ENCODE measurements around the gene MAP4K1. TPM values are rescaled to one million over a fixed set of nuclear protein-coding genes. Genes with fewer than 3 reads are reported as not detected.
"Not testable (repeated sequence)": the region's sequence is repeated elsewhere in the genome, so short reads cannot be mapped to it uniquely, and the experiment has no call there.

The MAP4K1 gene
- total RNA-seq, 1 experiment from 2014 or later, result not detected

GRCh38 chr19:38588041-38588440, 29.7 kb downstream of the MAP4K1 start:
- H3K9me3 ChIP-seq (replicated peaks), result no peaks in the 10 kb centered on the region
- no peaks in the 10 kb centered on the region for H3K36me3 ChIP-seq
- no peaks in the 10 kb centered on the region for H3K4me1 ChIP-seq (replicated peaks)
- 0 out of 2 replicates have a peak, but pooled peaks cover 4% of the 10 kb centered on the region for H3K27me3 ChIP-seq (replicated peaks)
- H3K27ac ChIP-seq, result no peak overlapping the region
- no peak overlapping the region for H3K4me3 ChIP-seq
- no peak for DNase-seq (ENCODE audit: low read depth in 1 of 2, low spot score in 2 of 2)

GRCh38 chr19:38587562-38587961, 30.2 kb downstream of the MAP4K1 start:
- H3K27me3 ChIP-seq (replicated peaks), result 0 out of 2 replicates have a peak, but pooled peaks cover 4% of the 10 kb centered on the region
- H3K36me3 ChIP-seq, result no peaks in the 10 kb centered on the region
- no peaks in the 10 kb centered on the region for H3K9me3 ChIP-seq (replicated peaks)
- no peak overlapping the region for H3K27ac ChIP-seq
- no peak for DNase-seq (ENCODE audit: low read depth in 1 of 2, low spot score in 2 of 2)
- no peak overlapping the region for H3K4me3 ChIP-seq
- no peaks in the 10 kb centered on the region for H3K4me1 ChIP-seq (replicated peaks)

- Histone ChIP-seq H3K9me3 (replicated peaks) (no peaks in the 10 kb centered on the region), H3K27me3 (replicated peaks) (no peaks in the 10 kb centered on the region; the same call in 1 of the 2 replicates), H3K4me1 (replicated peaks) (no peaks in the 10 kb centered on the region), H3K4me3 (no peak overlapping the region), H3K36me3 (no peaks in the 10 kb centered on the region), H3K27ac (no peak overlapping the region)
- no peak for DNase-seq (ENCODE audit: low read depth in 1 of 2, low spot score in 2 of 2)
Observed at GRCh38 chr19:38583985-38584305, 33.8 kb downstream of the MAP4K1 start.

- Histone ChIP-seq H3K36me3 (no peaks in the 10 kb centered on the region), H3K27me3 (replicated peaks) (peaks cover 5% of the 10 kb centered on the region), H3K4me1 (replicated peaks) (no peaks in the 10 kb centered on the region), H3K4me3 (no peak overlapping the region), H3K27ac (no peak overlapping the region), H3K9me3 (replicated peaks) (no peaks in the 10 kb centered on the region)
- no peak for DNase-seq (ENCODE audit: low read depth in 1 of 2, low spot score in 2 of 2)
Observed at GRCh38 chr19:38583219-38583984, 34.4 kb downstream of the MAP4K1 start.

GRCh38 chr19:38580080-38580479, 37.7 kb downstream of the MAP4K1 start:
- H3K27me3 ChIP-seq (replicated peaks), result peaks cover 10% of the 10 kb centered on the region
- H3K9me3 ChIP-seq (replicated peaks), result no peaks in the 10 kb centered on the region
- no peak overlapping the region for H3K4me3 ChIP-seq
- no peak overlapping the region for H3K27ac ChIP-seq
- H3K36me3 ChIP-seq, result no peaks in the 10 kb centered on the region
- no peaks in the 10 kb centered on the region for H3K4me1 ChIP-seq (replicated peaks)
- no peak for DNase-seq (ENCODE audit: low read depth in 1 of 2, low spot score in 2 of 2)

- not testable (repeated sequence) for H3K4me3 ChIP-seq; DNase-seq (ENCODE audit: low read depth in 1 of 2, low spot score in 2 of 2); H3K4me1 ChIP-seq (replicated peaks); H3K27me3 ChIP-seq (replicated peaks); H3K9me3 ChIP-seq (replicated peaks); H3K36me3 ChIP-seq; H3K27ac ChIP-seq
Observed at GRCh38 chr19:38579304-38579703, 38.4 kb downstream of the MAP4K1 start.

GRCh38 chr19:38577826-38578225, 39.9 kb downstream of the MAP4K1 start:
- Histone ChIP-seq H3K4me3 (no peak overlapping the region), H3K4me1 (replicated peaks) (no peaks in the 10 kb centered on the region), H3K36me3 (no peaks in the 10 kb centered on the region), H3K9me3 (replicated peaks) (no peaks in the 10 kb centered on the region), H3K27ac (no peak overlapping the region), H3K27me3 (replicated peaks) (peaks cover 10% of the 10 kb centered on the region)
- DNase-seq (ENCODE audit: low read depth in 1 of 2, low spot score in 2 of 2), result no peak

- no peaks in the 10 kb centered on the region for H3K9me3 ChIP-seq (replicated peaks)
- no peak overlapping the region for H3K4me3 ChIP-seq
- H3K36me3 ChIP-seq, result no peaks in the 10 kb centered on the region
- no peaks in the 10 kb centered on the region for H3K4me1 ChIP-seq (replicated peaks)
- H3K27me3 ChIP-seq (replicated peaks), result 0 out of 2 replicates have a peak, but pooled peaks cover 8% of the 10 kb centered on the region
- no peak for DNase-seq (ENCODE audit: low read depth in 1 of 2, low spot score in 2 of 2)
- no peak overlapping the region for H3K27ac ChIP-seq
Observed at GRCh38 chr19:38571682-38572081, 46.1 kb downstream of the MAP4K1 start.

- Histone ChIP-seq H3K27me3 (replicated peaks) (peaks cover 22% of the 10 kb centered on the region), H3K27ac (no peak overlapping the region), H3K4me1 (replicated peaks) (no peaks in the 10 kb centered on the region), H3K36me3 (no peaks in the 10 kb centered on the region), H3K4me3 (no peak overlapping the region), H3K9me3 (replicated peaks) (no peaks in the 10 kb centered on the region)
- DNase-seq (ENCODE audit: low read depth in 1 of 2, low spot score in 2 of 2), result no peak
Observed at GRCh38 chr19:38569368-38569983, 48.3 kb downstream of the MAP4K1 start.

- no peak for DNase-seq (ENCODE audit: low read depth in 1 of 2, low spot score in 2 of 2)
Observed at GRCh38 chr19:38565691-38566105, 52.1 kb downstream of the MAP4K1 start.

GRCh38 chr19:38564981-38565690, 52.6 kb downstream of the MAP4K1 start:
- Histone ChIP-seq H3K4me1 (replicated peaks) (no peaks in the 10 kb centered on the region), H3K36me3 (no peaks in the 10 kb centered on the region), H3K27me3 (replicated peaks) (peaks cover 31% of the 10 kb centered on the region), H3K4me3 (no peak overlapping the region), H3K27ac (no peak overlapping the region), H3K9me3 (replicated peaks) (no peaks in the 10 kb centered on the region)
- DNase-seq (ENCODE audit: low read depth in 1 of 2, low spot score in 2 of 2), result no peak

More at GRCh38 chr19:38565691-38566105, 52.1 kb downstream of the MAP4K1 start:
- Histone ChIP-seq H3K27ac (no peak overlapping the region), H3K9me3 (replicated peaks) (no peaks in the 10 kb centered on the region), H3K4me1 (replicated peaks) (no peaks in the 10 kb centered on the region), H3K27me3 (replicated peaks) (peaks cover 31% of the 10 kb centered on the region), H3K36me3 (no peaks in the 10 kb centered on the region), H3K4me3 (no peak overlapping the region)

GRCh38 chr19:38563475-38563874, 54.3 kb downstream of the MAP4K1 start:
- Histone ChIP-seq H3K27ac (no peak overlapping the region), H3K36me3 (no peaks in the 10 kb centered on the region), H3K27me3 (replicated peaks) (peaks cover 26% of the 10 kb centered on the region), H3K9me3 (replicated peaks) (no peaks in the 10 kb centered on the region), H3K4me3 (no peak overlapping the region), H3K4me1 (replicated peaks) (no peaks in the 10 kb centered on the region)
- no peak for DNase-seq (ENCODE audit: low read depth in 1 of 2, low spot score in 2 of 2)

GRCh38 chr19:38562096-38562495, 55.7 kb downstream of the MAP4K1 start:
- Histone ChIP-seq H3K27me3 (replicated peaks) (peaks cover 26% of the 10 kb centered on the region), H3K9me3 (replicated peaks) (no peaks in the 10 kb centered on the region), H3K4me1 (replicated peaks) (no peaks in the 10 kb centered on the region)

GRCh38 chr19:38561658-38562057, 56.1 kb downstream of the MAP4K1 start:
- Histone ChIP-seq H3K36me3 (no peaks in the 10 kb centered on the region), H3K27me3 (replicated peaks) (peaks cover 24% of the 10 kb centered on the region), H3K9me3 (replicated peaks) (no peaks in the 10 kb centered on the region), H3K4me1 (replicated peaks) (no peaks in the 10 kb centered on the region), H3K4me3 (no peak overlapping the region), H3K27ac (no peak overlapping the region)
- no peak for DNase-seq (ENCODE audit: low read depth in 1 of 2, low spot score in 2 of 2)

More at GRCh38 chr19:38562096-38562495, 55.7 kb downstream of the MAP4K1 start:
- H3K27ac ChIP-seq, result no peak overlapping the region
- H3K36me3 ChIP-seq, result no peaks in the 10 kb centered on the region
- no peak for DNase-seq (ENCODE audit: low read depth in 1 of 2, low spot score in 2 of 2)
- no peak overlapping the region for H3K4me3 ChIP-seq
